G401 (cell line): ENCODE measurements around the gene PLXNA2. TPM values are rescaled to one million over a fixed set of nuclear protein-coding genes. Genes with fewer than 3 reads are reported as not detected.

Experiments
- DNase-seq: peaks from one replicate; pipeline ENCODE4 v3.0.0-alpha.2; 2015; ENCODE audit warnings: low spot score
- in situ Hi-C: cut with HindIII; loops from 2 replicates; pipeline ENCODE4 v1.10.0; 2016; ENCODE audit warnings: low sequenced_read_pairs, mixed read lengths
- total RNA-seq: library from RNA; depleted of rRNA; stranded (reverse); fragments of >200 nt; shearing (Covaris generic); gene quantifications from 2 replicates; pipeline ENCODE4 v1.2.3, GENCODE V29; 2014

The PLXNA2 gene
- total RNA-seq, 1 experiment from 2014 or later, result 0.92 TPM

DNA sequence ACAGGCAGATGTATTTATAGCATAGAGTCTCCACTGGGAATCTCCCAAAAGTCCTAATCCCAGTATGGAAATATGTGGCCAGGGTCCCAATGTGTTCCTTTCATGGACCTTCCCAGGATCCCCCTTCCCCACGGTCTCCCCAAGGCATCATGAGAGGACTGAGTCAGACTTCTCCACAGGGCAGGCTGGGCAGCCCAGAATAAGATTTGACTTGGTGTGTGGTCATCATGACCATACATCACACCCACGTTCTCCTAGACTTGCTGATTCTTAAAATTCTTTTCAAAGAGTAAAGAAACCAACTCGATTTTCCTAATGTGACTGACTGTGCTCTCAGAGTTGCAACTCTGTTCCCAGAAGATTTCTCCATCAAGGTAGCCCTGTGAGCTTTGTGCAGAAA, 239.3 kb downstream of the PLXNA2 start:
- no peak for DNase-seq
- in situ Hi-C loops, result no loop called here

DNA sequence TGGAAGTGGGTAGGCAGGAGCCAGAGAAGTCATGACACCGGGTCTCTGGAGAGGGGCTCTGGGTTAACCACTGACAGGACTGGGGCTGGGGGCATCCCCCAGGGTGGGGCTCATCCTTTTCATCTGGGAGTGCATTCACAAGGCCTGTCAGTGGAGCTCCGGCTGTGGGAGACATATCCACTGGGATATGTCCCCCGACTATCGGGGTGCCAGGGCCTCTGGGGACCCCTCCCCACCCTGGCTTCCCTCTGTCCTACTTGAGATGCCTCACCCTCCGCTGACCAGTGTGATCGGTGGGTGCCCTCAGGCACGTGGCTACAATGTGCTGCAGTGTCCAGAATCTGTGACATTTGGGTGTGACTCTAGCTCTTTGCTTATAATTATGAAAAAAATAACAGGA, 240.9 kb downstream of the PLXNA2 start:
- DNase-seq, result no peak
- in situ Hi-C loops, result no loop called here

- DNase-seq, result no peak
- in situ Hi-C loops, result no loop called here
These were observed 241.5 kb downstream of the PLXNA2 start for GRCh38 chr1:208002672-208003071.

GRCh38 chr1:208002078-208002477, 242.1 kb downstream of the PLXNA2 start:
- in situ Hi-C loops, result no loop called here
- no peak for DNase-seq

GRCh38 chr1:208000504-208000903, 243.7 kb downstream of the PLXNA2 start:
- in situ Hi-C loops, result no loop called here
- DNase-seq, result no peak

DNA sequence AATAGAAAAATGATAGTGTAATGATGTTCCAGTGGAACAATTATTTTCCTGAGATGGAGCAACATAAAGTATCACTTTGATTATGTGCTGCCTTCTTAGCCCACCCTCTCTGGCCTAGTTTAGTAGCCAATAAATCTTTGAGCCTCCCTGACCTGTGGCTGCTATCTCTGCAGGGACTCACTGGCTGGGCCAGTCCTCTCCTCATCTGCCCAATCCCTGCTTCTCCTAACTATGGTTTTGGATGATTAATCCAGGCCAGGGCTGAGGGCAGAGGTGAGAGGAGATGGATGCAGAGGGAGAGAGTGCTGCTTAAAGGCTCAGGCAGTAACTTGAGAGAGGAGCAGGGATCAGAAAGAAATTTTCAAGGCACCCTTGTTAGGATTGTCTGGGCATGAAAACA, 244.2 kb downstream of the PLXNA2 start:
- in situ Hi-C loops, result no loop called here
- DNase-seq, result no peak

DNA sequence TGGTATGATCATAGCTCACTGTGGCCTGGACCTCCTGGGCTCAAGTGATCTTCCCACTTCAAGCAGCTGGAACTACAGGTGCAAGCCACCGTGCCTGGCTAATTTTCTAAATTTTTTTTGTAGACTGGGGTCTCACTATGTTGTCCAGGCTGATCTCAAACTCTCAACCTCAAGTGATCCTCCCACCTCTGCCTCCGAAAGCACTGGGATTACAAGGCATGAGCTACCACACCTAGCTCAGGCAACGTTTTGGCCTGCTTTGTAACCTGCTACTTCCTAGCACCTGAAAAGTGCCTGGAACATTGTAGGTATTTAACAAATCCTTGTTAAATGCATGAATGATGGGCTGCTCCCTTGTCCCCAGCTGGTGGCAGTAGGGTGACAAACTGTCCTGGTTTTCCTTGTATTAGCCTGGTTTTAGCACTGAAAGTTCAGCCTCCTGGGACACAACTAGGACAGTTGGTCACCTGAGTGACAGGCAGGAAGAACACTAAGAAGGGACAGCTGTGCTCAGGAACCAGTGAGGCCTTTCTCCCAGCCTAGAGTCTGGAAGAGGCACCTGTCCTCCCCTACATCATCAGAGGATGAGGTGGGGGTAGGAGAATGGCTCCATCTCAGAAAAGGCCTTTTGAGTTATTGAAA, 244.8 kb downstream of the PLXNA2 start:
- in situ Hi-C loops, result no loop called here

GRCh38 chr1:207998691-207999090, 245.5 kb downstream of the PLXNA2 start:
- in situ Hi-C loops, result no loop called here
- DNase-seq, result no peak

More for the DNA sequence above, 244.8 kb downstream of the PLXNA2 start:
- DNase-seq, result no peak

- DNase-seq, result peak; percentile 80
- in situ Hi-C loops, result no loop called here
These were observed 246.5 kb downstream of the PLXNA2 start for GRCh38 chr1:207997486-207998268.

GRCh38 chr1:207996636-207997035, 247.5 kb downstream of the PLXNA2 start:
- no peak for DNase-seq
- in situ Hi-C loops, result no loop called here

DNA sequence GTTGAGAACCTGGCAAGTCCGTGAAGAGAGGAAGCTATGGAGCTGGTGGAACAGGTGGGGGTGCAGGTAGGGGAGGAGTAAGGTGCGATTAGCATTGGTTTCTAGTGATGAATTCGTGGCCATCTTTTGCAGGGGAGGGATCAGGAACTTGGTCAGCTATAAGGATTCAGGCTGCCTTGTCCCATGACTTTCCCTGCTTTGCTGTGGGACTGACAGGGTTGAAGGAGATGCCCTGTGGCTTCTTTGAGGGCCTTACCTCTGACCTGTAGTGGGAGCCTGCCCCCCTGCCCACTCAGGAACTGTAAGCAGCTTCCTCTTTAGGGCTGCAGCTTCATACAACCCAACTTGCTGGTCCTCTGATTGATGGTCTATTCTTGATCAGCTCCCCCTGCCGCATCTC, 248.6 kb downstream of the PLXNA2 start:
- DNase-seq, result no peak
- in situ Hi-C loops, result no loop called here

GRCh38 chr1:207993477-207994445, 250.4 kb downstream of the PLXNA2 start:
- DNase-seq, result no peak
- in situ Hi-C loops, result no loop called here

DNA sequence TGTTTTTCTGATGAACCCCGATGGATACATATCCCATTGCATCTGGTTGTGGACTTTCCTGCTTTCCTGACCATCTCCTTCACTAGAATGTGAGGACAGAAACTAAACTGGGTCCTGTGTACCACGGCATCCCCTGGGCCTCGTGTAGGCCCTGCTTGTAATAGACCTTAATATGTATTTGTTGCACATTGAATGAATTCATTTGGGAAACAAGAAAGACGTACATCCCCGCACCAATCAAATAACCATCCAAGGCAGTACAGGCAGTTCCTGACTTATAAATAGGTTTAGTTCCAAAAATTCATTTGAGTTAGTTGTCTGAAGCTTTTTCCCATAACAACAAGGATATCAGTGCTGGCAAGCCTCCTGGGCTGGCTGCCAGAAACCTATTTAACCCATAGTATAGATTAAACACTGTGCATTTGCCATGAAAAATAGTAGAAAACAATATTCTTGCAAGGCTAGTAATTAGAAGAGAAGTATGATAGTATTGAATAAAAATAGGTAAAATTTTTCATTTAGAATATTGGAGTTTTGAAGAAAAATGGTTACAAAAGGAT, 251.4 kb downstream of the PLXNA2 start:
- in situ Hi-C loops, result no loop called here
- DNase-seq, result no peak

- no peak for DNase-seq
These were observed 252.6 kb downstream of the PLXNA2 start for GRCh38 chr1:207991583-207992026.

GRCh38 chr1:207990876-207991582, 253.2 kb downstream of the PLXNA2 start:
- in situ Hi-C loops, result no loop called here
- no peak for DNase-seq

More at GRCh38 chr1:207991583-207992026, 252.6 kb downstream of the PLXNA2 start:
- in situ Hi-C loops, result no loop called here

GRCh38 chr1:207990455-207990854, 253.7 kb downstream of the PLXNA2 start:
- in situ Hi-C loops, result no loop called here
- DNase-seq, result no peak

DNA sequence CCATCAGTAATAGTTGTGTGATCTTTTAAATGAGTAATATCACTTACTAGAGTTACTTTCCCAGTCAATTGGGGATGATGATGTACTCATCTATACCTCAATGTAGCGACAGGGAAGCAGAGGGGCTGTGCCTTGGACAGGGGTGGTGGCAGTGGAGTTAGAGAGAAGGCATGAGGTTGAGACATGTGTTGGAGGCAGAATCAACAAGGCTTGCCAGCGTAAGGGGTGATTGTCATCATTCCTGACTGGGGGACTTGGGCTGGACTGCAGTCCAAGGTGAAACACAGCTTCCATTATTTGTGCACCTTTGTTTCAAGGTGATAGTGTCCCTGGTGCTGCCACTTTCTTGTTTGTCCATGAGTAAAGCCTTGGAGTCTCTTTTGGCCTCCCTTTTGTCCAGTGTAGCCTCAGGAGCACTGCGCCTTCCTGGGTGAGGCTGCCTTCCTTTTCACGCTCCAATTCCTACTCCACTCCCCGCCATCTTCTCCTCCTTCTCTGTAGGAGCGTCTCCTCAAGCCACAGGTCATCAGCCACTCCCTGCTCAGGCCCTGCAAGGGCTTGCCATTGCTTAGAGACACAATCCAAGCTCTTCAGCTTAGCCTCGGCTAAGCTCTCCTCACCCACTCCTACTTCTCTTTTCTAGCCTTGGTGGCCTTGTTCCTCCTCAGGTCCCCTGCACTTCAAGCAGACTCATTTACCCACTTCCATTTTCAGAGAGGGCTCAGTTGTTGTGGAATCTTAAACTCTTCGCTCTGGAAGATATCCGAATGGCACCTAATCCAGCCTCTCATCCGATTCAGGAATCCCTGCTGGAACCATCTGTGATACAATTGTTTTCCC, 255.6 kb downstream of the PLXNA2 start:
- no peak for DNase-seq
- in situ Hi-C loops, result no loop called here

DNA sequence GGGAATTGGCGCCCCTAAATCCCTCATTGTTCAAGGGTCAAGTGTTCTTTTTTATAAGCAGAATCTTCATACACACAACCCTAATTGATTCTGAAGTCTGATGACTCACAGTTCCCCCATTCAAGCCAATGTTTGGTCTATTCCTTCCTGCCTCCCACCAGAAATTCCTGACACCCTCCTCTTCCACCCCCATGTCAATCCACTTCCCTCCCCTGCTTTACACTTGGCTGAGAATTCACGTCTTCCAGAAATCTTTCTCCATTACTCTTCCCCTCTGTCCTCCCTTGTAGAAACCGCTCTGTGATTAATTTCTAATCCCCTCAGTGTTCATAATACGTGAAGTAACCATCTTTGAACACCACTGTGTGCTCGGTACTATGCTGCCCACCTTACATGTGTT, 257.0 kb downstream of the PLXNA2 start:
- no peak for DNase-seq
- in situ Hi-C loops, result no loop called here
